CD14-positive monocyte (primary cell): ENCODE results near the gene SPAG17. TPM values are rescaled to one million over a fixed set of nuclear protein-coding genes. Genes with fewer than 3 reads are reported as not detected.

Experiments
- DNase-seq, 3 donors: peaks; one replicate each; pipeline ENCODE4 v3.0.0-alpha.2; 2011 to 2022
- H2AFZ ChIP-seq: 2 replicates; pipeline ENCODE4 v1.6.0; 2012; ENCODE audit warnings: mild to moderate bottlenecking, low read depth, low read length, inconsistent platforms; ENCODE audit not compliant: insufficient read depth, poor library complexity, severe bottlenecking
- H3K27ac ChIP-seq, 2 donors: 1 replicate in 1 of 2; 2 replicates in 1 of 2; pipeline ENCODE4 v1.5.1; 2012 to 2013; ENCODE audit warnings: low read length in 2 of 2, control low read depth in 1 of 2, inconsistent platforms in 1 of 2, low read depth in 1 of 2, mild to moderate bottlenecking in 1 of 2
- H3K27me3 ChIP-seq, 2 donors: one replicate each; pipeline versions ENCODE4 v1.6.0 to v1.6.1; 2011 to 2013; ENCODE audit warnings: low read length in 2 of 2; ENCODE audit not compliant: control insufficient read depth in 2 of 2, insufficient read depth in 2 of 2
- H3K36me3 ChIP-seq, 2 donors: replicated peaks in 1 of 2; 1 replicate in 1 of 2; 2 replicates in 1 of 2; pipeline versions ENCODE4 v1.5.1 to v1.6.1; 2012 to 2013; ENCODE audit warnings: low read length in 2 of 2, control low read depth in 1 of 2, inconsistent platforms in 1 of 2, mild to moderate bottlenecking in 1 of 2; ENCODE audit not compliant: insufficient read depth in 2 of 2, control insufficient read depth in 1 of 2
- H3K4me1 ChIP-seq, 2 donors: 1 replicate in 1 of 2; 2 replicates in 1 of 2; pipeline versions ENCODE4 v1.5.1 to v1.6.1; 2012 to 2013; ENCODE audit warnings: low read length in 2 of 2, control low read depth in 1 of 2, inconsistent platforms in 1 of 2, mild to moderate bottlenecking in 1 of 2, moderate library complexity in 1 of 2; ENCODE audit not compliant: insufficient read depth in 2 of 2, control insufficient read depth in 1 of 2
- H3K4me2 ChIP-seq: replicated peaks from 2 replicates; pipeline ENCODE3; 2012; ENCODE audit warnings: low read length, moderate library complexity, mild to moderate bottlenecking; ENCODE audit not compliant: poor library complexity, severe bottlenecking; ENCODE audit errors: extremely low read depth
- H3K4me3 ChIP-seq, 3 experiments: fragments of 200-600 bp in 1 of 3; sonication (generic) in 1 of 3; replicated peaks in 1 of 3; 1 replicate in 2 of 3; 2 replicates in 1 of 3; pipeline ENCODE4 v1.5.1; 2011 to 2013; ENCODE audit warnings: low read length in 3 of 3, mild to moderate bottlenecking in 3 of 3, control low read depth in 2 of 3, low read depth in 2 of 3, inconsistent platforms in 1 of 3, moderate library complexity in 1 of 3
- H3K79me2 ChIP-seq: 2 replicates; pipeline ENCODE4 v1.6.0; 2012; ENCODE audit warnings: mild to moderate bottlenecking, control low read depth, inconsistent platforms, low read length, moderate library complexity; ENCODE audit not compliant: insufficient read depth
- H3K9ac ChIP-seq: 2 replicates; pipeline ENCODE4 v1.6.0; 2017; ENCODE audit warnings: low read length, mild to moderate bottlenecking; ENCODE audit not compliant: insufficient read depth, poor library complexity, severe bottlenecking
- H3K9me3 ChIP-seq, 2 donors: replicated peaks in 1 of 2; 1 replicate in 1 of 2; 2 replicates in 1 of 2; pipeline versions ENCODE4 v1.5.1 to v1.6.1; 2012 to 2013; ENCODE audit warnings: low read length in 2 of 2, control low read depth in 1 of 2; ENCODE audit not compliant: control insufficient read depth in 1 of 2, insufficient read depth in 1 of 2
- H4K20me1 ChIP-seq: 2 replicates; pipeline ENCODE4 v1.6.0; 2012; ENCODE audit warnings: mild to moderate bottlenecking, low read length, control low read depth, moderate library complexity; ENCODE audit not compliant: insufficient read depth
- H3K27ac Mint-ChIP-seq, 7 donors: one replicate each; pipeline ENCODE4 v1.8.0; 2020; ENCODE audit warnings: mild to moderate bottlenecking in 7 of 7, mixed read lengths in 7 of 7, moderate library complexity in 6 of 7, inconsistent platforms in 2 of 7
- H3K27me3 Mint-ChIP-seq, 3 donors: one replicate each; pipeline ENCODE4 v1.8.0; 2021 to 2022; ENCODE audit warnings: low read depth in 3 of 3, mild to moderate bottlenecking in 3 of 3, mixed read lengths in 3 of 3, moderate library complexity in 3 of 3, inconsistent platforms in 1 of 3
- H3K36me3 Mint-ChIP-seq, 2 donors: one replicate each; pipeline ENCODE4 v1.8.0; 2020; ENCODE audit warnings: mixed read lengths in 2 of 2, inconsistent platforms in 1 of 2, mild to moderate bottlenecking in 1 of 2
- H3K4me1 Mint-ChIP-seq: one replicate; pipeline ENCODE4 v1.8.0; 2020; ENCODE audit warnings: mild to moderate bottlenecking, mixed read lengths
- H3K4me3 Mint-ChIP-seq, 2 donors: one replicate each; pipeline ENCODE4 v1.8.0; 2020; ENCODE audit warnings: mild to moderate bottlenecking in 2 of 2, mixed read lengths in 2 of 2, moderate library complexity in 1 of 2
- H3K9me3 Mint-ChIP-seq, 7 donors: one replicate each; pipeline ENCODE4 v1.8.0; 2020 to 2022; ENCODE audit warnings: mixed read lengths in 7 of 7, mild to moderate bottlenecking in 6 of 7, moderate library complexity in 6 of 7, inconsistent platforms in 2 of 7
- WGBS: methylation state at CpG from one replicate; pipeline ENCODE4 v1.1.5; 2013; ENCODE audit warnings: missing lambda C conversion rate; ENCODE audit not compliant: insufficient coverage; 5-methylcytosine and 5-hydroxymethylcytosine counted together
- intact Hi-C, 2 donors: fragments of 100-400 bp; cut with micrococcal nuclease; formaldehyde crosslinking; loops; one replicate each; pipeline versions ENCODE4 v1.15.0 to v1.15.1; 2023
- polyA plus RNA-seq, 3 donors: library from polyadenylated mRNA; depleted of rRNA in 1 of 3; unstranded in 2 of 3; stranded (reverse) in 1 of 3; fragments of 300-500 nt in 2 of 3; fragments of >200 nt in 1 of 3; fragmentation: Illumina TruSeq in 2 of 3; gene quantifications; 1 replicate in 2 of 3; 2 replicates in 1 of 3; pipeline ENCODE4 v1.2.3, GENCODE V29; 2012 to 2021
- TF ChIP-seq, protein P1 (sequence below): fragments of 200-600 bp; IDR thresholded peaks from one replicate; pipeline ENCODE4 v1.8.0; 2022; ENCODE audit warnings: antibody characterized with exemption, mild to moderate bottlenecking

Gene SPAG17
- polyA plus RNA-seq, 3 donors = 0.26 to 0.87 (median 0.68) TPM

DNA sequence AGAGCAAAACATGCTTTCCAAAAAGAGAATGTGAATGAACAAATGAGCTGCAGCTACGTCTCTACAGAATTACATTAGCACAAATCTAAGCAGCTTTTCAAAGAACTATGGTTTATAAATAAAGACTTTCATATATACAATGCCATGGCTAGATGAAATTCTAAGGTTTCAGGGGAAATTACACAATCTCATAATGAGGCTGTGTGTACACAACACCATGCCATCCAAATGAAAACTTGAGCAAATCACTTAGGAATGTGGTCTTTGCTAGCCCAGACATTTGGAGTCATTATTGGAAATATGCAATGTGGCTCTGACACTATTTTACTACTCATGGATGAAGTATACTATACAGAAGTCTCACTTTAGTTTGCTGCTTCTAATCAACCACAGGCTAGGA is 37.5 kb downstream of the SPAG17 start:
- TF ChIP-seq, protein P1, sequence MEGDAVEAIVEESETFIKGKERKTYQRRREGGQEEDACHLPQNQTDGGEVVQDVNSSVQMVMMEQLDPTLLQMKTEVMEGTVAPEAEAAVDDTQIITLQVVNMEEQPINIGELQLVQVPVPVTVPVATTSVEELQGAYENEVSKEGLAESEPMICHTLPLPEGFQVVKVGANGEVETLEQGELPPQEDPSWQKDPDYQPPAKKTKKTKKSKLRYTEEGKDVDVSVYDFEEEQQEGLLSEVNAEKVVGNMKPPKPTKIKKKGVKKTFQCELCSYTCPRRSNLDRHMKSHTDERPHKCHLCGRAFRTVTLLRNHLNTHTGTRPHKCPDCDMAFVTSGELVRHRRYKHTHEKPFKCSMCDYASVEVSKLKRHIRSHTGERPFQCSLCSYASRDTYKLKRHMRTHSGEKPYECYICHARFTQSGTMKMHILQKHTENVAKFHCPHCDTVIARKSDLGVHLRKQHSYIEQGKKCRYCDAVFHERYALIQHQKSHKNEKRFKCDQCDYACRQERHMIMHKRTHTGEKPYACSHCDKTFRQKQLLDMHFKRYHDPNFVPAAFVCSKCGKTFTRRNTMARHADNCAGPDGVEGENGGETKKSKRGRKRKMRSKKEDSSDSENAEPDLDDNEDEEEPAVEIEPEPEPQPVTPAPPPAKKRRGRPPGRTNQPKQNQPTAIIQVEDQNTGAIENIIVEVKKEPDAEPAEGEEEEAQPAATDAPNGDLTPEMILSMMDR = no peak
- Histone ChIP-seq H3K4me1 (no peaks in the 10 kb centered on the region), H4K20me1 (no peaks in the 10 kb centered on the region), H3K4me2 (no peak overlapping the region), H3K4me3 (no peak overlapping the region), H3K79me2 (no peaks in the 10 kb centered on the region), H2AFZ (no peak overlapping the region), H3K27ac (no peak overlapping the region), H3K9ac (no peak overlapping the region), H3K27me3 (no peaks in the 10 kb centered on the region), H3K9me3 (no peaks in the 10 kb centered on the region), H3K36me3 (no peaks in the 10 kb centered on the region)
- DNase-seq = no peak
- no peak overlapping the region for H3K27ac Mint-ChIP-seq
- WGBS = no CpG with 5 or more reads among the region's 1 CpG
- peaks cover 2 to 6% (median 6%) of the 10 kb centered on the region in 3 donors for H3K27me3 Mint-ChIP-seq
- no peaks in the 10 kb centered on the region for H3K36me3 Mint-ChIP-seq
- no peak overlapping the region for H3K4me3 Mint-ChIP-seq
- H3K9me3 Mint-ChIP-seq = peaks cover 0 to 7% (median 3%) of the 10 kb centered on the region in 7 donors
- intact Hi-C loops = no loop called here
- no peaks in the 10 kb centered on the region for H3K4me1 Mint-ChIP-seq

DNA sequence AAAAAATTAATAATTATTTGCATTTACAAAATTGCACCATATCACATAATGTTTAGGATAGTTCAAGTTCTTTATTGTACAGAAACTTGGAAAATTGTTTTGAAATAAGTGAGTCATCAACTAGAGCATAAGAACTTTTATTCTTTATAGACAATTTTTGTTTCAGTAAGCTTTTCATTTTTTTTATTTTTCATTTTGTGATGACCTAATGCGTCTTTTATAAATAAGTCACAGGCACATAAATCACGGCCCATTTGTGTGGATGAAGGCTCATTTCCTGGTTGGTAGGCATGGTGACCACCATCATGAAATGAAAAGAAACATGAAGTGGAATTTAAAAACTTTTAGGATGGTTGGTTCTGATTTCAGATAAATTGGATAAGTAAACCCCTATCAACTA is 39.3 kb downstream of the SPAG17 start:
- H3K27me3 ChIP-seq = peaks cover 0 to 1% of the 10 kb centered on the region in 2 donors
- no peaks in the 10 kb centered on the region for H3K4me1 Mint-ChIP-seq
- H3K27ac ChIP-seq = no peak overlapping the region
- no peaks in the 10 kb centered on the region for H3K36me3 ChIP-seq
- no peaks in the 10 kb centered on the region for H3K36me3 Mint-ChIP-seq
- WGBS = no CpG with 5 or more reads among the region's 2 CpGs
- no peaks in the 10 kb centered on the region for H3K4me1 ChIP-seq
- TF ChIP-seq, protein P1 = no peak
- no peak overlapping the region for H2AFZ ChIP-seq
- no peak overlapping the region for H3K9ac ChIP-seq
- intact Hi-C loops = no loop called here
- H4K20me1 ChIP-seq = no peaks in the 10 kb centered on the region
- H3K4me2 ChIP-seq = no peak overlapping the region
- no peak overlapping the region for H3K4me3 Mint-ChIP-seq
- H3K79me2 ChIP-seq = no peaks in the 10 kb centered on the region
- H3K9me3 ChIP-seq = no peaks in the 10 kb centered on the region
- H3K4me3 ChIP-seq = no peak overlapping the region
- H3K27ac Mint-ChIP-seq = no peak overlapping the region
- no peak for DNase-seq
- H3K9me3 Mint-ChIP-seq = peaks cover 0 to 7% (median 3%) of the 10 kb centered on the region in 7 donors
- peaks cover 0 to 6% (median 4%) of the 10 kb centered on the region in 3 donors for H3K27me3 Mint-ChIP-seq
